GM21723 (cell line): ENCODE results near the gene TNPO3.

ENCODE experiments used
- ATAC-seq: cut with Tn5 transposase; IDR thresholded peaks from one replicate; pipeline ENCODE4 v1.9.1; 2021; ENCODE audit warnings: mild to moderate bottlenecking, moderate library complexity; ENCODE audit not compliant: unreplicated experiment

The TNPO3 gene

GRCh38 chr7:128940494-128941322 lies 114.2 kb downstream of the TNPO3 start:
- peak; percentile 66 for ATAC-seq

- peak; percentile 28 for ATAC-seq
Measured at GRCh38 chr7:128939861-128940410, 115.0 kb downstream of the TNPO3 start.

GRCh38 chr7:128939075-128939860 lies 115.6 kb downstream of the TNPO3 start:
- no peak for ATAC-seq

- no peak for ATAC-seq
Measured at GRCh38 chr7:128938544-128939074, 116.3 kb downstream of the TNPO3 start.

GRCh38 chr7:128937647-128938543 lies 117.0 kb downstream of the TNPO3 start, which contains the start of gene IRF5:
Gene IRF5, plus strand, starts transcription at chr7:128937927. Its CDS starts 4,155 bp downstream, at chr7:128942082.
- no peak for ATAC-seq

GRCh38 chr7:128937271-128937646 lies 117.7 kb downstream of the TNPO3 start:
- ATAC-seq: no peak

GRCh38 chr7:128936798-128937197 lies 118.1 kb downstream of the TNPO3 start:
- no peak for ATAC-seq

- ATAC-seq: no peak
Measured at GRCh38 chr7:128935342-128935730, 119.6 kb downstream of the TNPO3 start.

- ATAC-seq: peak; percentile 32
Measured at GRCh38 chr7:128934361-128935341, 120.3 kb downstream of the TNPO3 start.

- no peak for ATAC-seq
Measured at GRCh38 chr7:128933180-128933891, 121.6 kb downstream of the TNPO3 start.

GRCh38 chr7:128932862-128933179 lies 122.1 kb downstream of the TNPO3 start:
- ATAC-seq: no peak

- ATAC-seq: no peak
Measured at GRCh38 chr7:128931965-128932861, 122.7 kb downstream of the TNPO3 start.

GRCh38 chr7:128931190-128931798 lies 123.6 kb downstream of the TNPO3 start:
- ATAC-seq: no peak

- ATAC-seq: no peak
Measured at GRCh38 chr7:128928882-128929788, 125.8 kb downstream of the TNPO3 start.

GRCh38 chr7:128928159-128928813 lies 126.6 kb downstream of the TNPO3 start:
- no peak for ATAC-seq
